ENCODE results near the gene FSTL4.

DNA sequence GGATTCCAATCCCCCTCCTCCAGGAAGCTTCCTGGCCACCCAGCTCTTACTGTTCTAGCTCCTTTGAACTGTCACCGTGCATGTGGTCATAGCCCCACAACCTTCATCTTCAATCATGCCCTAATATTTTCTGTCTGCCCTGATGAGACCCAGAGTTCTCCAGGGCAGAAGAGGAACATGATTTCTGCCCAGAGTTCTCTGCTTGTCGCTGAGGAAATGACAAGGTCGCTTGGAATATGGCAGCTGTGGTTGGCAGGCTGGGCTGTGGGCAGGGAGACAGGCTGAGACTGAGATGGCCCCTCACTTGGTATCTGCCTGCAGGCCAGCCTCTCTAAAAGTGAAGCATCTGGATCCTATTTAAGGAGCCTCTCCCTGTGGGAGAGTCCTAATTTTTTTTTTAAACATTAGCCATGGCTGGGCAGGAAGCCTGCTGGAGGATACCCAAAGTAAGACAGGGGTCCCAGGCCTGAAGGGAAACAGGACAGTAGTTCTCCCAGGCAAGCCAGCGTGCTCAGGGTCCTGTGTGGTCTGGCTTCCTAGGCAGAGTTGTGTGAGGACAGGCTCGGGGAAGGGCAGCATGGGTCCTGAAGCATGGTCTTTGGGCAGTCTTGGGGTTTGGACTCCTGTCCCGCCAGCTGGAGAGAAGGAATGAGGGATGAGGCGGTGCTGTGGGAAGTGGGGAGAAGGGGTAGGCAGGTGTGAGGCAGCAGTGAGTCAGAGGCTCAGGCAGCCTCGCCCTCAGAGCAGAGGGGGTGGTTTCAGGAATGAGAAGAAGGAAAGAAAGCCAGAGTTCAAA, 242.1 kb downstream of the FSTL4 start:
- TF ChIP-seq, protein P1, sequence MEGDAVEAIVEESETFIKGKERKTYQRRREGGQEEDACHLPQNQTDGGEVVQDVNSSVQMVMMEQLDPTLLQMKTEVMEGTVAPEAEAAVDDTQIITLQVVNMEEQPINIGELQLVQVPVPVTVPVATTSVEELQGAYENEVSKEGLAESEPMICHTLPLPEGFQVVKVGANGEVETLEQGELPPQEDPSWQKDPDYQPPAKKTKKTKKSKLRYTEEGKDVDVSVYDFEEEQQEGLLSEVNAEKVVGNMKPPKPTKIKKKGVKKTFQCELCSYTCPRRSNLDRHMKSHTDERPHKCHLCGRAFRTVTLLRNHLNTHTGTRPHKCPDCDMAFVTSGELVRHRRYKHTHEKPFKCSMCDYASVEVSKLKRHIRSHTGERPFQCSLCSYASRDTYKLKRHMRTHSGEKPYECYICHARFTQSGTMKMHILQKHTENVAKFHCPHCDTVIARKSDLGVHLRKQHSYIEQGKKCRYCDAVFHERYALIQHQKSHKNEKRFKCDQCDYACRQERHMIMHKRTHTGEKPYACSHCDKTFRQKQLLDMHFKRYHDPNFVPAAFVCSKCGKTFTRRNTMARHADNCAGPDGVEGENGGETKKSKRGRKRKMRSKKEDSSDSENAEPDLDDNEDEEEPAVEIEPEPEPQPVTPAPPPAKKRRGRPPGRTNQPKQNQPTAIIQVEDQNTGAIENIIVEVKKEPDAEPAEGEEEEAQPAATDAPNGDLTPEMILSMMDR (IDR thresholded peaks at IDR 0.05; ENCODE audit: borderline replicate concordance, extremely low read depth, low read length, poor library complexity, severe bottlenecking): no peak
- TF ChIP-seq EZH2 (IDR thresholded peaks at IDR 0.05; ENCODE audit: borderline replicate concordance, low read depth, low read length, severe bottlenecking): no peak
